T-cell (primary cell): ENCODE data around the gene RFK. TPM values are rescaled to one million over a fixed set of nuclear protein-coding genes. Genes with fewer than 3 reads are reported as not detected.
"Not testable (repeated sequence)": the region's sequence is repeated elsewhere in the genome, so short reads cannot be mapped to it uniquely, and the experiment has no call there.

Source experiments
- ATAC-seq, 4 experiments: fragments of 200-7000 bp in 3 of 4; fragments of 150-1000 bp in 1 of 4; cut with Tn5 transposase; replicated peaks in 1 of 4; 1 replicate in 3 of 4; 2 replicates in 1 of 4; pipeline ENCODE4 v1.10.0; 2021; ENCODE audit warnings: moderate library complexity in 3 of 4, mild to moderate bottlenecking in 2 of 4, moderate number of reproducible peaks in 1 of 4
- CTCF ChIA-PET, 2 donors: fragments of 300-600 bp; sonication (Branson Sonifier 250); formaldehyde crosslinking; loops; one replicate each; lab custom pipeline; 2022; ENCODE audit warnings: antibody characterized with exemption in 2 of 2; lab: Charles Lee
- POLR2A ChIA-PET, 2 donors: fragments of 300-600 bp; sonication (Branson Sonifier 250); formaldehyde crosslinking; loops; one replicate each; lab custom pipeline; 2022; ENCODE audit warnings: antibody characterized with exemption in 2 of 2; lab: Charles Lee
- DNase-seq, 35 experiments: peaks; one replicate each; pipeline versions ENCODE4 v3.0.0 to v3.0.0-alpha.2; 2013 to 2023
- H3K27ac ChIP-seq: one replicate; pipeline ENCODE4 v1.5.1; 2013; ENCODE audit warnings: low read length
- H3K27me3 ChIP-seq, 2 experiments: replicated peaks in 1 of 2; 1 replicate in 1 of 2; 2 replicates in 1 of 2; pipeline versions ENCODE4 v1.6.1 to v1.7.0; 2013; ENCODE audit warnings: low read length in 1 of 2, mixed read lengths in 1 of 2; ENCODE audit not compliant: control insufficient read depth in 2 of 2, insufficient read depth in 2 of 2; ENCODE audit errors: extremely low read depth in 1 of 2
- H3K36me3 ChIP-seq, 2 donors: 1 replicate in 1 of 2; 2 replicates in 1 of 2; pipeline versions ENCODE4 v1.6.1 to v1.7.0; 2013; ENCODE audit warnings: low read length in 1 of 2; ENCODE audit not compliant: control insufficient read depth in 2 of 2, insufficient read depth in 1 of 2; ENCODE audit errors: extremely low read depth in 1 of 2
- H3K4me1 ChIP-seq, 2 experiments: 1 replicate in 1 of 2; 2 replicates in 1 of 2; pipeline versions ENCODE4 v1.6.1 to v1.7.0; 2013; ENCODE audit warnings: low read length in 2 of 2, mixed read lengths in 1 of 2; ENCODE audit not compliant: insufficient read depth in 2 of 2, control insufficient read depth in 1 of 2; ENCODE audit errors: extremely low read depth in 1 of 2
- H3K4me3 ChIP-seq, 2 donors: 1 replicate in 1 of 2; 2 replicates in 1 of 2; pipeline versions ENCODE4 v1.5.1 to v1.7.0; 2013; ENCODE audit warnings: mild to moderate bottlenecking in 2 of 2, low read length in 1 of 2, moderate library complexity in 1 of 2; ENCODE audit not compliant: control insufficient read depth in 1 of 2; ENCODE audit errors: extremely low read depth in 1 of 2
- H3K9me3 ChIP-seq: 2 replicates; pipeline ENCODE4 v1.7.0; 2013
- H3K27ac Mint-ChIP-seq, 2 donors: one replicate each; pipeline ENCODE4 v1.8.0; 2020 to 2021; ENCODE audit warnings: mild to moderate bottlenecking in 2 of 2, mixed read lengths in 2 of 2
- H3K27me3 Mint-ChIP-seq, 2 donors: one replicate each; pipeline ENCODE4 v1.8.0; 2021 to 2022; ENCODE audit warnings: mixed read lengths in 2 of 2
- H3K36me3 Mint-ChIP-seq: one replicate; pipeline ENCODE4 v1.8.0; 2021; ENCODE audit warnings: mixed read lengths
- H3K4me1 Mint-ChIP-seq, 3 donors: one replicate each; pipeline ENCODE4 v1.8.0; 2020 to 2022; ENCODE audit warnings: mixed read lengths in 3 of 3, mild to moderate bottlenecking in 1 of 3
- H3K4me3 Mint-ChIP-seq, 3 donors: one replicate each; pipeline ENCODE4 v1.8.0; 2020 to 2022; ENCODE audit warnings: mild to moderate bottlenecking in 3 of 3, mixed read lengths in 3 of 3, moderate library complexity in 3 of 3
- H3K9me3 Mint-ChIP-seq, 3 donors: one replicate each; pipeline ENCODE4 v1.8.0; 2020 to 2022; ENCODE audit warnings: mixed read lengths in 3 of 3
- WGBS: methylation state at CpG from one replicate; pipeline ENCODE4 v1.1.5; 2013; ENCODE audit warnings: missing lambda C conversion rate; ENCODE audit not compliant: insufficient coverage; 5-methylcytosine and 5-hydroxymethylcytosine counted together
- total RNA-seq, 35 experiments: library from RNA in 6 of 35; stranded (reverse) in 6 of 35; fragments of 120-200 nt in 1 of 35; gene quantifications; one replicate each; pipeline versions ENCODE4 v1.2.1 to v1.2.4 and lab custom pipeline; 2013 to 2026

The RFK gene
- total RNA-seq (10 to 100 TPM in 3 of 5 donors, 1 to 10 TPM in 2; 8.9 to 13.5 (median 11.0) TPM), total RNA-seq (lab: John Stamatoyannopoulos, UW) (12.3 to 54.6 (median 18.0) reads per million in 29 experiments)
- total RNA-seq (2013), result 14.2 TPM

GRCh38 chr9:76394195-76394959, at the start of gene RFK:
TSS of gene RFK (minus strand) at chr9:76394426. CDS start at chr9:76394171, 255 bp downstream.
- Histone ChIP-seq H3K4me1 (peaks cover 4 to 21% of the 10 kb centered on the region in 2 experiments), H3K36me3 (peaks cover 0 to 2% of the 10 kb centered on the region in 2 donors), H3K27ac (peak within 1 kb of the TSS; percentile 85), H3K27me3 (peaks cover 0 to 3% of the 10 kb centered on the region in 2 experiments), H3K9me3 (no peaks in the 10 kb centered on the region), H3K4me3 (peak within 1 kb of the TSS; percentile 98)
- Mint-ChIP-seq H3K27me3 (no peaks in the 10 kb centered on the region), H3K4me1 (peaks cover 32 to 40% (median 33%) of the 10 kb centered on the region in 3 donors), H3K4me3 (peak within 1 kb of the TSS; percentile 91 to 99 (median 95)), H3K36me3 (peaks cover 11% of the 10 kb centered on the region), H3K27ac (peak within 1 kb of the TSS; percentile 98 to 99), H3K9me3 (peaks cover 0 to 5% (median 0%) of the 10 kb centered on the region in 3 donors)
- under 1% methylated on average over 72 of the region's 81 CpGs for WGBS
- ChIA-PET POLR2A (interaction anchor here (0.6 to 1.1 kb wide), 6 partner anchors 11 to 1366 kb away, joined by 3 to 5 read pairs (median 4); partner anchors contain the start of genes CARNMT1 (in 1 of the 2), NMRK1 (in 1 of the 2), OSTF1 (in 1 of the 2) and VPS13A (in 1 of the 2)), CTCF (interaction anchor here (0.5 to 1.6 kb wide), 20 partner anchors 9 to 1366 kb away, joined by 3 to 13 read pairs (median 3); partner anchors contain the start of genes GCNT1 (in 1 of the 2) and VPS13A (in 1 of the 2))
- DNase-seq (peak; percentile 78 to 95 (median 90)), ATAC-seq (peak; percentile 87 to 95 (median 92))

- ChIA-PET POLR2A (no interaction called here), CTCF (interaction anchor here in 1 of 2 donors (0.7 to 1.5 kb wide), 2 partner anchors 255 to 263 kb away, joined by 3 to 7 read pairs; no protein-coding TSS in a partner anchor)
- Mint-ChIP-seq H3K36me3 (no peaks in the 10 kb centered on the region), H3K27me3 (peaks cover 0 to 5% of the 10 kb centered on the region in 2 donors), H3K9me3 (no peaks in the 10 kb centered on the region), H3K4me1 (peaks cover 0 to 13% (median 6%) of the 10 kb centered on the region in 3 donors), H3K27ac (no peak overlapping the region), H3K4me3 (no peak overlapping the region)
- DNase-seq, result no peak
- Histone ChIP-seq H3K9me3 (no peaks in the 10 kb centered on the region), H3K4me3 (no peak overlapping the region), H3K4me1 (peaks cover 0 to 2% of the 10 kb centered on the region in 2 experiments), H3K27ac (no peak overlapping the region), H3K27me3 (no peaks in the 10 kb centered on the region), H3K36me3 (no peaks in the 10 kb centered on the region)
- no peak for ATAC-seq
- WGBS, result 80% methylated on average over 3 of the region's 3 CpGs
Observed at GRCh38 chr9:76443887-76444286, 49.7 kb upstream of the RFK start.

GRCh38 chr9:76441551-76442322, 47.5 kb upstream of the RFK start:
- ChIA-PET POLR2A (no interaction called here), CTCF (interaction anchor here in 1 of 2 donors (0.6 to 1.7 kb wide), 2 partner anchors 151 to 217 kb away, joined by 3 to 4 read pairs; no protein-coding TSS in a partner anchor)
- Mint-ChIP-seq H3K36me3 (no peaks in the 10 kb centered on the region), H3K4me3 (peak overlapping the region in 1 of 3 donors; percentile 22), H3K9me3 (no peaks in the 10 kb centered on the region), H3K27ac (no peak overlapping the region), H3K4me1 (peaks cover 0 to 13% (median 6%) of the 10 kb centered on the region in 3 donors), H3K27me3 (peaks cover 0 to 5% of the 10 kb centered on the region in 2 donors)
- 31% methylated on average over 4 of the region's 10 CpGs for WGBS
- Histone ChIP-seq H3K36me3 (no peaks in the 10 kb centered on the region), H3K4me1 (no peaks in the 10 kb centered on the region), H3K27ac (no peak overlapping the region), H3K4me3 (no peak overlapping the region), H3K27me3 (no peaks in the 10 kb centered on the region), H3K9me3 (no peaks in the 10 kb centered on the region)
- DNase-seq, result no peak
- ATAC-seq, result peak in 1 of 4 experiments; percentile 30

GRCh38 chr9:76438841-76439588, 44.8 kb upstream of the RFK start:
- POLR2A ChIA-PET, result no interaction called here
- CTCF ChIA-PET, result interaction anchor here (0.5 to 1.2 kb wide), 7 partner anchors 12 to 1598 kb away, joined by 3 to 6 read pairs (median 3); no protein-coding TSS in a partner anchor
- Histone ChIP-seq H3K36me3 (no peaks in the 10 kb centered on the region), H3K27ac (no peak overlapping the region), H3K9me3 (no peaks in the 10 kb centered on the region), H3K27me3 (no peaks in the 10 kb centered on the region), H3K4me3 (no peak overlapping the region), H3K4me1 (no peaks in the 10 kb centered on the region)
- ATAC-seq (no peak), DNase-seq (no peak)
- H3K36me3 Mint-ChIP-seq, result no peaks in the 10 kb centered on the region
- H3K9me3 Mint-ChIP-seq, result no peaks in the 10 kb centered on the region
- H3K27ac Mint-ChIP-seq, result no peak overlapping the region
- peaks cover 0 to 5% of the 10 kb centered on the region in 2 donors for H3K27me3 Mint-ChIP-seq
- 83% methylated on average over 1 of the region's 6 CpGs for WGBS
- H3K4me3 Mint-ChIP-seq, result no peak overlapping the region
- H3K4me1 Mint-ChIP-seq, result peaks cover 0 to 9% (median 3%) of the 10 kb centered on the region in 3 donors

GRCh38 chr9:76437017-76437699, 42.9 kb upstream of the RFK start:
- H3K36me3 ChIP-seq, H3K9me3 Mint-ChIP-seq, H3K27ac ChIP-seq, H3K4me1 ChIP-seq, H3K27me3 ChIP-seq, H3K4me3 ChIP-seq, H3K36me3 Mint-ChIP-seq, H3K4me3 Mint-ChIP-seq, DNase-seq, H3K9me3 ChIP-seq, H3K27me3 Mint-ChIP-seq, H3K27ac Mint-ChIP-seq, ATAC-seq, H3K4me1 Mint-ChIP-seq: not testable (repeated sequence)
- ChIA-PET POLR2A (interaction anchor here in 1 of 2 donors (0.5 kb wide), 1 partner anchor 1429 kb away, joined by 4 read pairs; no protein-coding TSS in a partner anchor), CTCF (interaction anchor here in 1 of 2 donors (0.7 kb wide), 2 partner anchors 88 to 226 kb away, joined by 11 to 16 read pairs; no protein-coding TSS in a partner anchor)
- WGBS, result no CpG with 5 or more reads among the region's 9 CpGs
